ENCODE data around the gene ACKR4. TPM values are rescaled to one million over a fixed set of nuclear protein-coding genes. Genes with fewer than 3 reads are reported as not detected.

The ACKR4 gene
- polyA plus RNA-seq, 1 of the 3 experiments (the other 2 are of a cell fraction) = 0.10 TPM

GRCh38 chr3:132549169-132549568, 47.9 kb upstream of the ACKR4 start:
- Histone ChIP-seq H3F3A (replicated peaks; ENCODE audit: insufficient read depth) (peaks cover 16% of the 10 kb centered on the region), H2AFZ (ENCODE audit: low read depth) (no peak overlapping the region), H3K79me2 (ENCODE audit: insufficient read depth) (no peaks in the 10 kb centered on the region), H3K9ac (no peak overlapping the region), H3K27ac (ENCODE audit: low read depth in 2 of 2, low read length in 1 of 2) (peak overlapping the region in 1 of 2 experiments; percentile 72; a peak in 2 of 4 replicates), H3K9me2 (no peaks in the 10 kb centered on the region), H3K4me2 (peak overlapping the region; percentile 17; the same call in 1 of the 2 replicates), H3K9me3 (no peaks in the 10 kb centered on the region), H3K4me3 (ENCODE audit: low read depth in 2 of 2, low read length in 1 of 2) (no peak overlapping the region), H4K20me1 (ENCODE audit: insufficient read depth) (no peaks in the 10 kb centered on the region), H3K36me3 (replicated peaks in 1 of 2; ENCODE audit: control insufficient read depth in 1 of 2, insufficient read depth in 2 of 2, low read length in 1 of 2) (no peaks in the 10 kb centered on the region), H3K4me1 (ENCODE audit: control insufficient read depth in 1 of 2, insufficient read depth in 2 of 2, low read depth in 1 of 2, low read length in 1 of 2) (peaks cover 0 to 20% of the 10 kb centered on the region in 2 experiments; a peak in 2 of 4 replicates), H3K27me3 (ENCODE audit: insufficient read depth) (no peaks in the 10 kb centered on the region)
- no peak for TF ChIP-seq TCF12 (IDR thresholded peaks at IDR 0.05)
- TF ChIP-seq CTCF (IDR thresholded peaks at IDR 0.05) = no peak
- no peak for TF ChIP-seq EP300 (IDR thresholded peaks at IDR 0.05; ENCODE audit: borderline replicate concordance in 1 of 2, low read depth in 1 of 2, low read length in 1 of 2)
- no peak for TF ChIP-seq FOXM1 (IDR thresholded peaks at IDR 0.05; ENCODE audit: low read depth)
- TF ChIP-seq FOXJ3 (CRISPR knock-in tag; IDR thresholded peaks at IDR 0.05) = no peak
- DNase-seq = no peak
- WGBS (ENCODE audit: low lambda C conversion rate) = 91% methylated on average over 4 of the region's 8 CpGs
- POLR2A ChIA-PET = no interaction called here
- CTCF ChIA-PET = interaction anchor here (0.6 to 5.0 kb wide), 4 partner anchors 13 to 116 kb away, joined by 3 to 32 read pairs (median 4); no protein-coding TSS in a partner anchor

GRCh38 chr3:132549890-132550578, 47.0 kb upstream of the ACKR4 start:
- peak overlapping the region; percentile 60 to 72; a peak in 3 of 4 replicates for H3K27ac ChIP-seq (ENCODE audit: low read depth in 2 of 2, low read length in 1 of 2)
- CTCF ChIA-PET = interaction anchor here (0.8 to 5.0 kb wide), 5 partner anchors 14 to 93 kb away, joined by 3 to 32 read pairs (median 3); no protein-coding TSS in a partner anchor
- no peak overlapping the region for H3K4me3 ChIP-seq (ENCODE audit: low read depth in 2 of 2, low read length in 1 of 2)
- H3K4me2 ChIP-seq = peak overlapping the region; percentile 17; the same call in 1 of the 2 replicates
- no peaks in the 10 kb centered on the region for H3K27me3 ChIP-seq (ENCODE audit: insufficient read depth)
- POLR2A ChIA-PET = no interaction called here
- H3K9ac ChIP-seq = no peak overlapping the region
- no peaks in the 10 kb centered on the region for H3K79me2 ChIP-seq (ENCODE audit: insufficient read depth)
- peaks cover 16% of the 10 kb centered on the region for H3F3A ChIP-seq (replicated peaks; ENCODE audit: insufficient read depth)
- H3K36me3 ChIP-seq (replicated peaks in 1 of 2; ENCODE audit: control insufficient read depth in 1 of 2, insufficient read depth in 2 of 2, low read length in 1 of 2) = no peaks in the 10 kb centered on the region
- H4K20me1 ChIP-seq (ENCODE audit: insufficient read depth) = no peaks in the 10 kb centered on the region
- H3K9me2 ChIP-seq = no peaks in the 10 kb centered on the region
- no peak for DNase-seq
- H3K4me1 ChIP-seq (ENCODE audit: control insufficient read depth in 1 of 2, insufficient read depth in 2 of 2, low read depth in 1 of 2, low read length in 1 of 2) = peaks cover 0 to 20% of the 10 kb centered on the region in 2 experiments; a peak in 2 of 4 replicates
- no peaks in the 10 kb centered on the region for H3K9me3 ChIP-seq
- H2AFZ ChIP-seq (ENCODE audit: low read depth) = no peak overlapping the region
- TF ChIP-seq USF2 (IDR thresholded peaks at IDR 0.05; ENCODE audit: borderline replicate concordance, low read depth, low read length) (no peak), TCF12 (IDR thresholded peaks at IDR 0.05) (peak; percentile 80), YY1 (IDR thresholded peaks at IDR 0.05; ENCODE audit: low read depth) (no peak), NFIC (IDR thresholded peaks at IDR 0.05; ENCODE audit: borderline replicate concordance) (peak; percentile 80), PBX3 (IDR thresholded peaks at IDR 0.05) (peak; percentile 47; the same call in 1 of the 2 replicates), EP300 (IDR thresholded peaks at IDR 0.05; ENCODE audit: borderline replicate concordance in 1 of 2, low read depth in 1 of 2, low read length in 1 of 2) (0 out of 4 replicates have a peak, but pooled peaks of 1 of the 2 experiments have one; percentile 55), FOSL2 (IDR thresholded peaks at IDR 0.05; ENCODE audit: borderline replicate concordance, low read depth) (peak; percentile 55; the same call in 1 of the 2 replicates), JUND (IDR thresholded peaks at IDR 0.05) (peak; percentile 44; the same call in 1 of the 2 replicates)
